ENCODE data around the gene CAPN9.
"Not testable (repeated sequence)": the region's sequence is repeated elsewhere in the genome, so short reads cannot be mapped to it uniquely, and the experiment has no call there.

Gene CAPN9

GRCh38 chr1:230749635-230750034 lies 2.4 kb downstream of the CAPN9 start:
- DNase-seq = no peak

DNA sequence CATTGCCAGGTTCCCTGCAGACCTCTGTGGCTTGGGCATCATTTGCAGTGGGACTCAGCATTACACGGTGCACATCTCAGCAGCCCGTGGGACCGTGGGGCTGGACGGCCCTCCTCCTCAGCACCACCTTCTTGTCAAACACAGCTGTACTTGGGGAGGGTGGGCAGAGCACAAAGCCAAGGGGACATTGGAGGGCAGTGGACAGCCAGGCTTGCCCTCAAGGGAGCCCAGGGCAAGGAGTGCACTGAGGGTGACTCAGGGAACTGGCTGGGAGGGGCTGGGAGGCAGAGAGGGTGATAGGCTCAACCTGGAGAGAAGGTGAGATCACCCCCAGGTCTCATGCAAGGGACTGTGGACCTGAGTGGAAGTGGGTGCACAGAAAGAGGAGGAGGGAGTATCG lies 3.4 kb downstream of the CAPN9 start:
- DNase-seq = no peak

GRCh38 chr1:230750986-230751625 lies 3.9 kb downstream of the CAPN9 start:
- no peak for DNase-seq

DNA sequence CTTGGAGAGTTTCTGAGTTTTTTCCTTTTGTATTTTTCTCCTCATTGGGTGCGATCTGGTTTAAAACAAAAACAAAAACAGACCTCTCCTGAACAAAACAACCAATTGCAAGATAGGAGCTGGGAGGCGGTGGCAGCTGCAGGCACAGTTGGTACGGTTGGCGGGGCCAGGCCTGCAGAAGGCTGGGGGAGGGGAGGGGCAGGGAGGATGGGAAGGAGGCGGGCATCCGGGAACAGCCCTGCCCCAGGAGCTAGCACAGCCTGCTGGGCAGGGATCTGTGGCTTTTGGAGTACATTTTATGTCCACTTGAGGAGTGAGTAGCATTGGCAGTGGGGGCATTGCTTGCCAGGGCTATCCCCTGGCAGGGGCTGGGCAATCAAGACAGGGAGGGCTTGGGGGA lies 5.2 kb downstream of the CAPN9 start:
- DNase-seq = no peak

DNA sequence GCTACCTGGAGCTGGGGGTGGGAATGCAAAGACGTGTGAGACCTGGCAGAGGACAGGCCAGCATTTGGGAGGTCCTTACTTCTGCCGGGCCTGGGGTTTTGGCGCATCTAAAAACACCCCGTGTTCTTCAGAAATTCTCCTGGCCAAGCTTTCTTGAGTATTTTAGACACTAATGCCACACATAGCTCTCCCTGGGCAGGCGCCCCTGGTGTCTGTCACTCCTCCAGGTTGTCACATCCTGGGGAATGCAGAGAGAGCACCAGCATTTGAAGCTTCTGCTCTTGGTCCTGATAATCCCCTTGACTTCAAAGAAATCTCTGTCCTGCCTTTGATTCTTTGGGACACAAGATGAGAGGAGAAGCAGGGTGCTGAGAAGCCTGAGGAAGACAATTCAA lies 6.0 kb downstream of the CAPN9 start:
- no peak for DNase-seq

- no peak for DNase-seq
Measured at GRCh38 chr1:230753586-230754251, 6.5 kb downstream of the CAPN9 start.

- DNase-seq = no peak
Measured at GRCh38 chr1:230754796-230755195, 7.6 kb downstream of the CAPN9 start.

GRCh38 chr1:230757856-230758708 lies 10.9 kb downstream of the CAPN9 start:
- DNase-seq = no peak

DNA sequence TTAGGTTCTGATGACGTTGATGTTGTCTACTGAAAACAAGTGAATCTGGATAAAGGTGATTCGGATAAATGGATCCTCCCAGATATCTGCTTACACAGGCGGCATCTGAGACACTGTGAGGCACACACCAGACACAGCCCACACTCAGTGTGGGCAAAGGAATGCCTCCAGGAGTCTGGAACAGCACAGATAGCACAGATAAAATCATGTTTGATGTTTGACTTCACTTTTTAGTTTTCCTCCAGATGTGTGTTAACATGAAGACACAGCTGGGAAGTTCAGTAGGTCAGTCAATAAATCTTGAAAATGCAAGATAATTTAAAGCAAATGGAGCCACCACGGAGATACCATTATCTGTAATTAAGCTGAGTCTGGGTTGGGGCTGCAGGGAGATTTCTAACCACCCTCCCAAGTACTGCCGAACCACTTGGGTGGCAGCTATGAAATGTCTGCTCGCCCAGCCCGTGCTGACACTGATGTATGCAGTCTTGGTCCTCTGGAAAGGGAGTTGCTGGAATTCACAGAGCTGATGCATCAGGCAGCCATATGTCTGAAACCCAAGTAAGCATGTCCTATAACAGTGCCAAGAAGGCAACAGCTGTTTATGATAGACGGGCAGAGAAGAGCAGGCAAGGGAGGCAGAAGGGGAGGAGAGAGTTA lies 11.7 kb downstream of the CAPN9 start:
- no peak for DNase-seq

GRCh38 chr1:230759369-230760065 lies 12.3 kb downstream of the CAPN9 start:
- DNase-seq = no peak

GRCh38 chr1:230760360-230760827 lies 13.2 kb downstream of the CAPN9 start:
- no peak for DNase-seq

- no peak for DNase-seq
Measured at GRCh38 chr1:230761443-230762167, 14.4 kb downstream of the CAPN9 start.

- DNase-seq = no peak
Measured at GRCh38 chr1:230763927-230764591, 16.9 kb downstream of the CAPN9 start.

GRCh38 chr1:230766318-230766717 lies 19.1 kb downstream of the CAPN9 start:
- no peak for DNase-seq

DNA sequence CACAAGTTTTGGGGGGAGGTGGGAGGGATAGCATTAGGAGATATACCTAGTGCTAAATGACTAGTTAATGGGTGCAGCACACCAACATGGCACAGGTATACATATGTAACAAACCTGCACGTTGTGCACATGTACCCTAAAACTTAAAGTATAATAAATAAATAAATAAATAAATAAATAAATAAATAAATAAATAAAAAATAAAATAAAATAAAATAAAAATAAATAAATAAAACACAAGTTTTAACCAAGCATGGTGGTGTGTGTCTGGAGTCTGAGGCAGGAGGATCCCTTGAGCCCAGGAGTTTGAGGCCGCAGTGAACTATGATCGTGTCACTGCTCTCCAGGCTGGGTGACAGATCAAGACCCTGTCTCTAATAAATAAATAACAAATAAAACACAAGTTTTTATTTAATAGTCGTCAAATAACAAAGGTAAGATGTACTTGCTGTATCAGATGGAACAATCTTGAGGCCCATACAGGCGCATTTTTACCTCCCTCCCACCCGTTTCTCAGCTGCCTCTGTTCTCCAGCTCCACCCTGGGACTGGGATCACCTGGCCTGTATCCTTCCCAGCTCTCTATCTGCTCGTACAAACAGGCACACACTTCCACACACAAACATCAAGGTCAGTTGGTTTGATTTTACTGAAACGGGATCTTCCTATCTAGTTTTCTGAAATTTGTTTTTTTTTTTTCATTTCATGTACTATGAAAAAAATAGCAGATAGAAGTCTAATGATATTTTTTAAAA lies 20.8 kb downstream of the CAPN9 start:
- not testable (repeated sequence) for DNase-seq

DNA sequence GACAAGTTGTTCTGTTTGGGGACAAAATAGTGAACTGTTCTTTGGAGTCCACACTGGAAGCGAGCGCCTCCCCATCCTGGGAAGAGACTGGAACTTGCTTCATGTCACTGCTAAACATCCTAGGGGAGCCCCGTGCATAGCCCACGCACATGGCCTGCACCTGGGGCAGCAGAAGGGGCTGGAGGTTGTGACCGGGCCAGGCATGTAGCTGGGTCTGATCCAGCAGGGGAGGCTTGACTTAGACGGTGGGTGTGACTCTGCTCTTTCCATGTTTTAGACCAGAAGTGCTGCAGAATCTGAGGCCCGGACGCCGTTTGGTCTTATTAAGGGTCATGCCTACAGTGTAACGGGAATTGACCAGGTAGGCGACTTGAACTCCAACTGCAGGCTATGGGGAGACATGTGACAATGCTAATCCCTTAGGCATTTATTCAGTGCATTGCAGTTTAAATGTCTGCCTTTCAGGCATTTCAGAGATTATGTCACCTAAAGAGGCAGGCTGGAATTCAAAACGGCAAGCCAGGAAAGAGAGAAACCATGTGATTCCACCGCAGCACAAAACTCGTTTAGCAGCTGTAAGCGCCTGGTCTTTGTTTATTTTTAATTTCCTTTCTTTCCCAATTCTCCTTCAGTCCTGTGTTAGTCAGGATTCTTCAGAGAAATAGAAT lies 21.8 kb downstream of the CAPN9 start:
- DNase-seq = no peak

- no peak for DNase-seq
Measured at GRCh38 chr1:230770317-230770716, 23.1 kb downstream of the CAPN9 start.

- DNase-seq = no peak
Measured at GRCh38 chr1:230771773-230772354, 24.7 kb downstream of the CAPN9 start.

Measured in effector CD4-positive, alpha-beta T cell (primary cell).